A549 treated with CORT108297 at 1 μM for 4 hours (cell line): ENCODE data around the gene HP. TPM values are rescaled to one million over a fixed set of nuclear protein-coding genes. Genes with fewer than 3 reads are reported as not detected.

ENCODE experiments used
- total RNA-seq: library from RNA; stranded (reverse); fragments of 200-300 nt; extraction: Qiagen RNA extraction; gene quantifications from 5 replicates; pipeline ENCODE4 v1.2.3, GENCODE V29; 2022

Gene HP, protein sequence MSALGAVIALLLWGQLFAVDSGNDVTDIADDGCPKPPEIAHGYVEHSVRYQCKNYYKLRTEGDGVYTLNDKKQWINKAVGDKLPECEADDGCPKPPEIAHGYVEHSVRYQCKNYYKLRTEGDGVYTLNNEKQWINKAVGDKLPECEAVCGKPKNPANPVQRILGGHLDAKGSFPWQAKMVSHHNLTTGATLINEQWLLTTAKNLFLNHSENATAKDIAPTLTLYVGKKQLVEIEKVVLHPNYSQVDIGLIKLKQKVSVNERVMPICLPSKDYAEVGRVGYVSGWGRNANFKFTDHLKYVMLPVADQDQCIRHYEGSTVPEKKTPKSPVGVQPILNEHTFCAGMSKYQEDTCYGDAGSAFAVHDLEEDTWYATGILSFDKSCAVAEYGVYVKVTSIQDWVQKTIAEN
- total RNA-seq, result 0.47 to 0.53 TPM in 2 of 5 replicates, not detected in the others

GRCh38 chr16:72054254-72054847 lies at the start of gene HP:
HP (plus strand) TSS chr16:72054505; CDS start chr16:72054653, 148 bp downstream.

GRCh38 chr16:72008424-72009216 lies 45.7 kb upstream of the HP start, which contains the start of gene DHODH:
DHODH (plus strand) TSS chr16:72008744; CDS start chr16:72008765, 21 bp downstream.

GRCh38 chr16:72093448-72094265 lies 39.4 kb downstream of the HP start, which contains the start of the genes DHX38 and TXNL4B:
DHX38 (plus strand) TSS chr16:72093847; CDS start chr16:72096158, 2,311 bp downstream.
TXNL4B (minus strand) TSS chr16:72093620; CDS start chr16:72090749, 2,871 bp downstream.

Other genes starting within 250 kb of the HP start
- 39.2 to 49.9 TPM (median 45.4 TPM) in 5 replicates for gene AP1G1, start 245.7 kb upstream of the HP start, total RNA-seq
- gene ATXN1L, start 208.5 kb upstream of the HP start, total RNA-seq, result 13.3 to 18.4 TPM (median 16.3 TPM) in 5 replicates
- 3.3 to 5.4 TPM (median 3.7 TPM) in 5 replicates for gene ZNF821, start 170.3 kb upstream of the HP start, total RNA-seq
- 163 to 205 TPM (median 168 TPM) in 5 replicates for gene IST1, start 159.0 kb upstream of the HP start, total RNA-seq
- not detected in 5 replicates for gene PKD1L3, start 54.1 kb upstream of the HP start, total RNA-seq
- gene DHODH, start 45.8 kb upstream of the HP start, total RNA-seq, result 12.9 to 15.7 TPM (median 14.1 TPM) in 5 replicates
- not detected in 5 replicates for gene HPR, start 8.7 kb downstream of the HP start, total RNA-seq
- gene TXNL4B, start 39.1 kb downstream of the HP start, total RNA-seq, result 16.5 to 23.8 TPM (median 22.7 TPM) in 5 replicates
- 47.7 to 54.5 TPM (median 52.0 TPM) in 5 replicates for gene DHX38, start 39.3 kb downstream of the HP start, total RNA-seq
- 0.13 to 0.16 TPM (median 0.16 TPM) in 3 of 5 replicates, not detected in the others for gene PMFBP1, start 117.7 kb downstream of the HP start, total RNA-seq